HG02610 (cell line): ENCODE results near the gene SNRPD3.
"Not testable (repeated sequence)": the region's sequence is repeated elsewhere in the genome, so short reads cannot be mapped to it uniquely, and the experiment has no call there.

Experiments used
- ATAC-seq: cut with Tn5 transposase; IDR thresholded peaks from one replicate; pipeline ENCODE4 v1.9.1; 2021; ENCODE audit warnings: mild to moderate bottlenecking, moderate library complexity; ENCODE audit not compliant: unreplicated experiment

The SNRPD3 gene

GRCh38 chr22:24530968-24531367, 24.8 kb upstream of the SNRPD3 start:
- not testable (repeated sequence) for ATAC-seq

GRCh38 chr22:24532075-24532474, 23.7 kb upstream of the SNRPD3 start:
- ATAC-seq, result no peak

- ATAC-seq, result no peak
These were observed 20.5 kb upstream of the SNRPD3 start for GRCh38 chr22:24535348-24535747.

GRCh38 chr22:24536089-24536488, 19.7 kb upstream of the SNRPD3 start:
- ATAC-seq, result no peak

GRCh38 chr22:24540470-24540869, 15.3 kb upstream of the SNRPD3 start:
- no peak for ATAC-seq

GRCh38 chr22:24541681-24542515, 13.9 kb upstream of the SNRPD3 start:
- ATAC-seq, result no peak

- no peak for ATAC-seq
These were observed 13.2 kb upstream of the SNRPD3 start for GRCh38 chr22:24542641-24543040.

GRCh38 chr22:24543185-24543601, 12.6 kb upstream of the SNRPD3 start:
- ATAC-seq, result no peak

- no peak for ATAC-seq
These were observed 12.0 kb upstream of the SNRPD3 start for GRCh38 chr22:24543679-24544243.

- ATAC-seq, result no peak
These were observed 7.0 kb upstream of the SNRPD3 start for GRCh38 chr22:24548812-24549211.

- ATAC-seq, result no peak
These were observed 5.5 kb upstream of the SNRPD3 start for GRCh38 chr22:24550028-24550901.

- no peak for ATAC-seq
These were observed 4.8 kb upstream of the SNRPD3 start for GRCh38 chr22:24550902-24551435.

- ATAC-seq, result not testable (repeated sequence)
These were observed 3.1 kb upstream of the SNRPD3 start for GRCh38 chr22:24552503-24553286.

GRCh38 chr22:24553597-24554312, 2.0 kb upstream of the SNRPD3 start:
- ATAC-seq, result no peak

- ATAC-seq, result peak; percentile 14
These were observed 1.3 kb upstream of the SNRPD3 start, which contains the start of gene GUCD1 for GRCh38 chr22:24554313-24555164. GUCD1 (minus strand) TSS chr22:24555138; CDS start chr22:24554991, 147 bp downstream.

- ATAC-seq, result no peak
These were observed 3.7 kb downstream of the SNRPD3 start for GRCh38 chr22:24559471-24559870.

- no peak for ATAC-seq
These were observed 7.4 kb downstream of the SNRPD3 start for GRCh38 chr22:24563246-24563645.

GRCh38 chr22:24564376-24565058, 8.7 kb downstream of the SNRPD3 start:
- ATAC-seq, result no peak
